Endothelial cell of umbilical vein (primary cell): ENCODE data around the gene ZNF232. TPM values are rescaled to one million over a fixed set of nuclear protein-coding genes. Genes with fewer than 3 reads are reported as not detected.

Experiments used
- BruUV-seq: library from RNA; stranded (reverse); fragments of 400-500 nt; replicated peaks from 2 replicates; lab custom pipeline; 2021; lab: Mats Ljungman, UMichigan
- CTCF ChIA-PET: fragments of 300-600, 350-600 bp; sonication (Branson Sonifier 250); formaldehyde crosslinking; loops from one replicate; lab custom pipeline; 2021; ENCODE audit warnings: antibody characterized with exemption, inconsistent platforms; lab: Charles Lee
- POLR2A ChIA-PET: fragments of 300-600, 350-600 bp; sonication (Branson Sonifier 250); formaldehyde crosslinking; loops from one replicate; lab custom pipeline; 2021; ENCODE audit warnings: antibody characterized with exemption, inconsistent platforms; lab: Charles Lee
- DNase-seq: peaks from one replicate; pipeline ENCODE4 v3.0.0-alpha.2; 2011; ENCODE audit warnings: low read depth, low spot score
- FAIRE-seq: peaks from 2 replicates; lab custom pipeline; 2011; peaks lifted over from hg19 to GRCh38; lab: Jason Lieb, UNC
- H2AFZ ChIP-seq: 2 replicates; pipeline ENCODE4 v1.6.0; 2012; ENCODE audit warnings: low read depth, low read length, control low read depth, inconsistent platforms
- H3K27ac ChIP-seq: 2 replicates; pipeline ENCODE4 v1.5.1; 2011; ENCODE audit warnings: low read depth, mild to moderate bottlenecking, control low read depth, low read length, moderate library complexity; ENCODE audit not compliant: insufficient read depth
- H3K27me3 ChIP-seq, 2 experiments: 2 replicates each; pipeline versions ENCODE4 v1.6.0 to v1.6.1; 2011; ENCODE audit warnings: low read length in 2 of 2, mixed read lengths in 1 of 2; ENCODE audit not compliant: control insufficient read depth in 2 of 2, insufficient read depth in 2 of 2
- H3K36me3 ChIP-seq, 2 experiments: 2 replicates in 1 of 2; 3 replicates in 1 of 2; pipeline ENCODE4 v1.5.1; 2011; ENCODE audit warnings: low read length in 2 of 2, mild to moderate bottlenecking in 1 of 2, moderate library complexity in 1 of 2; ENCODE audit not compliant: control insufficient read depth in 2 of 2, insufficient read depth in 2 of 2; ENCODE audit errors: extremely low read depth in 1 of 2
- H3K4me1 ChIP-seq: 3 replicates; pipeline ENCODE4 v1.5.1; 2011; ENCODE audit warnings: mild to moderate bottlenecking, low read length; ENCODE audit not compliant: control insufficient read depth, insufficient read depth; ENCODE audit errors: extremely low read depth
- H3K4me2 ChIP-seq: 2 replicates; pipeline ENCODE4 v1.6.1; 2011; ENCODE audit warnings: low read length, control low read depth, mixed read lengths; ENCODE audit not compliant: insufficient read depth
- H3K4me3 ChIP-seq, 3 experiments: fragments of 200-600 bp in 1 of 3; sonication (generic), shearing (Covaris generic) in 1 of 3; replicated peaks in 1 of 3; 2 replicates each; pipeline ENCODE4 v1.5.1; 2011 to 2016; ENCODE audit warnings: control low read depth in 3 of 3, low read length in 3 of 3, mild to moderate bottlenecking in 2 of 3, inconsistent platforms in 1 of 3, low read depth in 1 of 3, moderate library complexity in 1 of 3; ENCODE audit not compliant: insufficient read depth in 1 of 3
- H3K79me2 ChIP-seq: 2 replicates; pipeline ENCODE4 v1.6.0; 2012; ENCODE audit warnings: low read length, inconsistent platforms; ENCODE audit not compliant: control insufficient read depth, insufficient read depth
- H3K9ac ChIP-seq: replicated peaks from 2 replicates; pipeline ENCODE3; 2011; ENCODE audit warnings: low read length, control low read depth; ENCODE audit not compliant: insufficient read depth; ENCODE audit errors: extremely low read depth
- H3K9me1 ChIP-seq: replicated peaks from 3 replicates; pipeline ENCODE4 v1.6.0; 2011; ENCODE audit warnings: mild to moderate bottlenecking, low read length; ENCODE audit not compliant: control insufficient read depth, insufficient read depth; ENCODE audit errors: extremely low read depth
- H3K9me3 ChIP-seq: replicated peaks from 2 replicates; pipeline ENCODE4 v1.5.1; 2012; ENCODE audit warnings: low read length, inconsistent platforms; ENCODE audit not compliant: control insufficient read depth, insufficient read depth
- H4K20me1 ChIP-seq: replicated peaks from 2 replicates; pipeline ENCODE3; 2011; ENCODE audit warnings: mild to moderate bottlenecking, low read length; ENCODE audit not compliant: control insufficient read depth, insufficient read depth; ENCODE audit errors: extremely low read depth
- EZH2 ChIP-seq: IDR thresholded peaks from 2 replicates; pipeline ENCODE4 v1.6.1; 2012; ENCODE audit warnings: borderline replicate concordance, low read depth, mild to moderate bottlenecking, moderate library complexity, low read length, inconsistent platforms; ENCODE audit not compliant: severe bottlenecking
- FOS ChIP-seq: IDR thresholded peaks from 2 replicates; pipeline ENCODE4 v1.6.1; 2011; ENCODE audit warnings: mild to moderate bottlenecking, low read length, moderate library complexity, borderline replicate concordance; ENCODE audit not compliant: insufficient read depth
- GATA2 ChIP-seq: IDR thresholded peaks from 2 replicates; pipeline ENCODE4 v1.7.0; 2011; ENCODE audit warnings: low read depth, mild to moderate bottlenecking, moderate library complexity, mixed read lengths, low read length; ENCODE audit not compliant: insufficient read length, insufficient read depth
- JUN ChIP-seq: IDR thresholded peaks from 2 replicates; pipeline ENCODE4 v1.6.1; 2011; ENCODE audit warnings: borderline replicate concordance, low read depth; ENCODE audit not compliant: insufficient read length, insufficient read depth
- MYC ChIP-seq: IDR thresholded peaks from one replicate; pipeline ENCODE4 v1.6.1; 2011; ENCODE audit warnings: mild to moderate bottlenecking, low read depth, low read length
- POLR2A ChIP-seq: IDR thresholded peaks from 2 replicates; pipeline ENCODE4 v1.6.1; 2012; ENCODE audit warnings: low read depth, mild to moderate bottlenecking, control low read depth, low read length
- POLR2AphosphoS5 ChIP-seq: IDR thresholded peaks from 2 replicates; pipeline ENCODE4 v1.6.1; 2012; ENCODE audit warnings: low read depth, mild to moderate bottlenecking, control low read depth, low read length, moderate library complexity; ENCODE audit not compliant: insufficient read depth
- dilution Hi-C: fragments of 300-500 bp; cut with MboI; formaldehyde crosslinking; loops from one replicate; pipeline ENCODE4 v1.15.0; 2019; ENCODE audit warnings: low sequenced_read_pairs; ENCODE audit not compliant: extremely low pct_ligation_motif_present
- intact Hi-C: fragments of 100-400 bp; cut with micrococcal nuclease; formaldehyde crosslinking; loops from one replicate; pipeline ENCODE4 v1.10.0; 2022
- polyA plus RNA-seq, 4 experiments: library from polyadenylated mRNA; depleted of rRNA in 3 of 4; stranded (reverse) in 3 of 4; unstranded in 1 of 4; fragments of >200 nt; gene quantifications; 2 replicates each; pipeline versions ENCODE4 v1.2.1 to v1.2.3, GENCODE V29; 2011 to 2012; ENCODE audit warnings: missing spikeins in 1 of 4
- total RNA-seq: library from RNA; stranded (reverse); gene quantifications from 2 replicates; pipeline ENCODE4 v1.2.3, GENCODE V29; 2021
- TF ChIP-seq, protein P1 (sequence below): IDR thresholded peaks from 2 replicates; pipeline ENCODE4 v1.6.1; 2011; ENCODE audit not compliant: insufficient read depth, insufficient read length
- TF ChIP-seq, protein P2 (sequence below), 2 donors: IDR thresholded peaks; 1 replicate in 1 of 2; 2 replicates in 1 of 2; pipeline ENCODE4 v1.5.1; 2011; ENCODE audit warnings: low read length in 2 of 2, mild to moderate bottlenecking in 2 of 2, moderate library complexity in 2 of 2, control low read depth in 1 of 2, inconsistent platforms in 1 of 2, low read depth in 1 of 2; ENCODE audit not compliant: insufficient read depth in 1 of 2; ENCODE audit errors: extremely low read depth in 1 of 2

The ZNF232 gene
- total and polyA plus RNA-seq, 2 donors (not counting 3 experiments of a cell fraction or from before 2014, with no cell fraction given): 3.1 to 9.9 TPM

DNA sequence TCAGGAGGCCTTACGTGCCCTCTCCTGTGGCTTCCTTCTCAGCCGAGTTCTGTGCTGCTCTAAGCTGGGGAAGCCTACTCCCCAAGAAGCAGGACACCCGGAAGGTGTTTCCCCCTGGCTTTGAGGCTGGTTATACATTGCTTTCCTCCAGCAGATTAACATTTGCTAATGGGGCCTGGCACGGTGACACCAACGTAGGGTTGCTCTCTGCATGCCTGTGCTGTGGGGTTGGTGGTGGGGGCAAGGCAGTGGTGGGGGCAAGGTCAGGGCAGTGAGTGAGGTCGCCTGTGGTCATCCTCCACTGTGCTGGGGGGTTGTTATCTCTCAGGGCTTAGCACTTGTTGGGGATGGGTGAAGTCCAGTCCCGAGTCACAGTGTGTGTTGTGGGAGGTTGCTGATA is 8.4 kb upstream of the ZNF232 start:
- Histone ChIP-seq H2AFZ (no peak overlapping the region), H3K4me3 (no peak overlapping the region), H3K27me3 (peaks cover 41 to 44% of the 10 kb centered on the region in 2 experiments), H3K4me1 (no peaks in the 10 kb centered on the region), H3K9me1 (no peaks in the 10 kb centered on the region), H3K27ac (no peak overlapping the region), H3K4me2 (no peak overlapping the region), H3K9ac (no peak overlapping the region), H3K9me3 (no peaks in the 10 kb centered on the region), H4K20me1 (no peaks in the 10 kb centered on the region), H3K36me3 (no peaks in the 10 kb centered on the region), H3K79me2 (no peaks in the 10 kb centered on the region)
- no peak for FAIRE-seq
- DNase-seq: no peak
- intact Hi-C loops: no loop called here
- dilution Hi-C loops: no loop called here
- POLR2A ChIA-PET: no interaction called here
- BruUV-seq: no TSS peak
- CTCF ChIA-PET: no interaction called here
- no peak for TF ChIP-seq MYC
- TF ChIP-seq FOS: no peak
- no peak for TF ChIP-seq GATA2
- no peak for TF ChIP-seq POLR2AphosphoS5
- TF ChIP-seq, protein P1, sequence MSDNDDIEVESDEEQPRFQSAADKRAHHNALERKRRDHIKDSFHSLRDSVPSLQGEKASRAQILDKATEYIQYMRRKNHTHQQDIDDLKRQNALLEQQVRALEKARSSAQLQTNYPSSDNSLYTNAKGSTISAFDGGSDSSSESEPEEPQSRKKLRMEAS: no peak
- no peak for TF ChIP-seq POLR2A
- TF ChIP-seq EZH2: no peak
- TF ChIP-seq, protein P2, sequence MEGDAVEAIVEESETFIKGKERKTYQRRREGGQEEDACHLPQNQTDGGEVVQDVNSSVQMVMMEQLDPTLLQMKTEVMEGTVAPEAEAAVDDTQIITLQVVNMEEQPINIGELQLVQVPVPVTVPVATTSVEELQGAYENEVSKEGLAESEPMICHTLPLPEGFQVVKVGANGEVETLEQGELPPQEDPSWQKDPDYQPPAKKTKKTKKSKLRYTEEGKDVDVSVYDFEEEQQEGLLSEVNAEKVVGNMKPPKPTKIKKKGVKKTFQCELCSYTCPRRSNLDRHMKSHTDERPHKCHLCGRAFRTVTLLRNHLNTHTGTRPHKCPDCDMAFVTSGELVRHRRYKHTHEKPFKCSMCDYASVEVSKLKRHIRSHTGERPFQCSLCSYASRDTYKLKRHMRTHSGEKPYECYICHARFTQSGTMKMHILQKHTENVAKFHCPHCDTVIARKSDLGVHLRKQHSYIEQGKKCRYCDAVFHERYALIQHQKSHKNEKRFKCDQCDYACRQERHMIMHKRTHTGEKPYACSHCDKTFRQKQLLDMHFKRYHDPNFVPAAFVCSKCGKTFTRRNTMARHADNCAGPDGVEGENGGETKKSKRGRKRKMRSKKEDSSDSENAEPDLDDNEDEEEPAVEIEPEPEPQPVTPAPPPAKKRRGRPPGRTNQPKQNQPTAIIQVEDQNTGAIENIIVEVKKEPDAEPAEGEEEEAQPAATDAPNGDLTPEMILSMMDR (IDR thresholded peaks at IDR 0.05; ENCODE audit: extremely low read depth in 1 of 2, insufficient read depth in 1 of 2, low read depth in 1 of 2, low read length in 2 of 2): no peak
- no peak for TF ChIP-seq JUN
